ENCODE data around the gene RNF38.

RNF38 gene

DNA sequence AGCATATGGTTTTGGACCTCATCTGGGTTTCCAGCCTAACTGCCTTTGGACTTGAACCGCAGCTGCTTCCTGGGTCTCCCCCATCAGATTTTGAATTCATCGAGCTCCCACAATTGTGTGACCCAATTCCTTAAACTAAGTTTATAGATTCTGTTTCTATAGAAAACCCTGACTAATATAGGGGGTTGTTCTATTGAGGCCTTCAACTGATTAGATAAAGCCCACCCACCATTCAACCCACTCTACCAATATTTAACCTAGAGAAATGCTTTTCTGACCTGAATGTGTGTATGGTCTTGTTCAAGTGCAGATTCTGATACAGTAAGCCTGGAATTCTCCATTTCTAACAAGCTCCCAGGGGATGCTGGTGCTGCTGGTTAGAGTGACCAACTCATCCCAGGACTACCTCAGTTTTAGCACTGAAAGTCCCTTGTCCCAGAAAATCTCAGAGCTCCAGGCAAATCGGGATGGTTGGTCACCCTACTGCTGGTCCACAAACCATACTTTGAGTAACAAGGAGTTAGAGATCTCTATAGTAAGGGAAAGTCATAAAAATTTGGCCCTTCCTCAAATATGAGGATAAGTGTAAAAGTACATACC lies 110.1 kb downstream of the RNF38 start:
- ChIA-PET POLR2A (no interaction called here), CTCF (interaction anchor here (2.6 kb wide), 1 partner anchor 39 kb away, joined by 9 read pairs; no protein-coding TSS in a partner anchor)
- no peak overlapping the region for H3K4me3 ChIP-seq (ENCODE audit: low read depth, low read length)
- TF ChIP-seq, protein P1, sequence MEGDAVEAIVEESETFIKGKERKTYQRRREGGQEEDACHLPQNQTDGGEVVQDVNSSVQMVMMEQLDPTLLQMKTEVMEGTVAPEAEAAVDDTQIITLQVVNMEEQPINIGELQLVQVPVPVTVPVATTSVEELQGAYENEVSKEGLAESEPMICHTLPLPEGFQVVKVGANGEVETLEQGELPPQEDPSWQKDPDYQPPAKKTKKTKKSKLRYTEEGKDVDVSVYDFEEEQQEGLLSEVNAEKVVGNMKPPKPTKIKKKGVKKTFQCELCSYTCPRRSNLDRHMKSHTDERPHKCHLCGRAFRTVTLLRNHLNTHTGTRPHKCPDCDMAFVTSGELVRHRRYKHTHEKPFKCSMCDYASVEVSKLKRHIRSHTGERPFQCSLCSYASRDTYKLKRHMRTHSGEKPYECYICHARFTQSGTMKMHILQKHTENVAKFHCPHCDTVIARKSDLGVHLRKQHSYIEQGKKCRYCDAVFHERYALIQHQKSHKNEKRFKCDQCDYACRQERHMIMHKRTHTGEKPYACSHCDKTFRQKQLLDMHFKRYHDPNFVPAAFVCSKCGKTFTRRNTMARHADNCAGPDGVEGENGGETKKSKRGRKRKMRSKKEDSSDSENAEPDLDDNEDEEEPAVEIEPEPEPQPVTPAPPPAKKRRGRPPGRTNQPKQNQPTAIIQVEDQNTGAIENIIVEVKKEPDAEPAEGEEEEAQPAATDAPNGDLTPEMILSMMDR (IDR thresholded peaks at IDR 0.05; ENCODE audit: insufficient read depth, low read length, missing control alignments): no peak
- DNase-seq (ENCODE audit: low read depth, low spot score): no peak

DNA sequence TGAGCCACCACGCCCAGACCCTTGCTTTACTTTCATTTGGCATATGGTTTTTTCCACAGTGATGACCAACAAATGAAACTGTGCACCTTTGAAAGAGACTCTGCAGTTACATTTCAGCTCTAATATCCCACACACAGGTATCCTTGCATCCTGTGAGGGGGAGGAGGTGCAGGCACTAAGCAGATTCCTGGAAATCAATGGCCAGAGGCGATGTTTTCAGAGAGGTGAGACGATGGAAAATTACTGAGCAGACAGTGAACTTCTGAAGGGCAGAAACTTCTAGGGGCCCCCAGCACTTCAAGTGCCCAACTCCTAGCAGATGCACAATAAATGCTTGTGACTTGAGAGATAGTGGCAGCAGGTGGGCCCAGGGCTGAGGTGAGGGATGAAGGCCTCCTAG lies 112.0 kb downstream of the RNF38 start:
- TF ChIP-seq, protein P1 (IDR thresholded peaks at IDR 0.05; ENCODE audit: insufficient read depth, low read length, missing control alignments): no peak
- no peak for DNase-seq (ENCODE audit: low read depth, low spot score)
- ChIA-PET POLR2A (no interaction called here), CTCF (no interaction called here)
- no peak overlapping the region for H3K4me3 ChIP-seq (ENCODE audit: low read depth, low read length)

All from AG04449 (cell line).